ENCODE data around the gene KCNJ12.

DNA sequence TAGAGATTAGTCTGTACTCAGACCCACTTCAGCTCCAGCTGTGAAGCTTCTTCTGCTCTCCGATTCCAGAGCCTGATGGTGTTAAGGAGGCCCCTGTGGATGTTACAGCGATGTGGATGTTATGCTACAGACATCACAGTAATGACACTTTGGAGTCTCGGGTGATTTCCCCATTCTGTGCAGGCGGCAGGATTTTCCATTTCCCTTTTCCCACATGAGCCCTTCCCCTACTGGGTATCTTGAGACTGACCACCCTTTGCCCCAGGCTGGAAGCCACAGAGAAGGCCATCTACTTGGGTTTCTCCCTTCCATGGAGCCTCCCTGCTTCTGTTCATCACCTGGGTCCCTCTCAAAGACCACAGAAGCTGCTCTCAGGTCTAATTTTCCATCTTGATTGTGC lies 78.3 kb downstream of the KCNJ12 start:
- TF ChIP-seq, protein P1, sequence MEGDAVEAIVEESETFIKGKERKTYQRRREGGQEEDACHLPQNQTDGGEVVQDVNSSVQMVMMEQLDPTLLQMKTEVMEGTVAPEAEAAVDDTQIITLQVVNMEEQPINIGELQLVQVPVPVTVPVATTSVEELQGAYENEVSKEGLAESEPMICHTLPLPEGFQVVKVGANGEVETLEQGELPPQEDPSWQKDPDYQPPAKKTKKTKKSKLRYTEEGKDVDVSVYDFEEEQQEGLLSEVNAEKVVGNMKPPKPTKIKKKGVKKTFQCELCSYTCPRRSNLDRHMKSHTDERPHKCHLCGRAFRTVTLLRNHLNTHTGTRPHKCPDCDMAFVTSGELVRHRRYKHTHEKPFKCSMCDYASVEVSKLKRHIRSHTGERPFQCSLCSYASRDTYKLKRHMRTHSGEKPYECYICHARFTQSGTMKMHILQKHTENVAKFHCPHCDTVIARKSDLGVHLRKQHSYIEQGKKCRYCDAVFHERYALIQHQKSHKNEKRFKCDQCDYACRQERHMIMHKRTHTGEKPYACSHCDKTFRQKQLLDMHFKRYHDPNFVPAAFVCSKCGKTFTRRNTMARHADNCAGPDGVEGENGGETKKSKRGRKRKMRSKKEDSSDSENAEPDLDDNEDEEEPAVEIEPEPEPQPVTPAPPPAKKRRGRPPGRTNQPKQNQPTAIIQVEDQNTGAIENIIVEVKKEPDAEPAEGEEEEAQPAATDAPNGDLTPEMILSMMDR (IDR thresholded peaks at IDR 0.05), result no peak
- TF ChIP-seq POLR2A (IDR thresholded peaks at IDR 0.05) (no peak), EP300 (IDR thresholded peaks at IDR 0.05) (no peak)
